Peyer's patch (tissue), 4 donors: ENCODE measurements around the gene C19orf33.

Experiments used
- CTCF ChIP-seq, 6 experiments: fragments of 450-650 bp in 4 of 6; fragments of 200-600 bp in 2 of 6; sonication (generic) in 1 of 6; IDR thresholded peaks; one replicate each; pipeline ENCODE4 v1.5.1; 2017 to 2019; ENCODE audit warnings: antibody characterized with exemption in 6 of 6, mild to moderate bottlenecking in 3 of 6, moderate library complexity in 1 of 6
- POLR2A ChIP-seq, 2 donors: fragments of 450-650 bp; IDR thresholded peaks; one replicate each; pipeline ENCODE4 v1.5.1; 2017; ENCODE audit warnings: antibody characterized with exemption in 2 of 2, mild to moderate bottlenecking in 2 of 2, moderate library complexity in 2 of 2

GRCh38 chr19:38287604-38288003, 16.4 kb upstream of the C19orf33 start:
- TF ChIP-seq POLR2A (IDR thresholded peaks at IDR 0.05), result no peak
- TF ChIP-seq CTCF (IDR thresholded peaks at IDR 0.05), result no peak
